22Rv1 (cell line): ENCODE data around the gene PHLDA2.

Experiments
- H3K27ac ChIP-seq: fragments of 450-650 bp; 2 replicates; pipeline ENCODE4 v1.5.1; 2017
- ZFX ChIP-seq: fragments of 450-650 bp; IDR thresholded peaks from 2 replicates; pipeline ENCODE4 v1.6.1; 2017; ENCODE audit warnings: antibody characterized with exemption, borderline replicate concordance
- TF ChIP-seq, protein P1 (sequence below): fragments of 450-650 bp; IDR thresholded peaks from 2 replicates; pipeline ENCODE4 v1.5.1; 2017; ENCODE audit warnings: mild to moderate bottlenecking

Gene PHLDA2, protein sequence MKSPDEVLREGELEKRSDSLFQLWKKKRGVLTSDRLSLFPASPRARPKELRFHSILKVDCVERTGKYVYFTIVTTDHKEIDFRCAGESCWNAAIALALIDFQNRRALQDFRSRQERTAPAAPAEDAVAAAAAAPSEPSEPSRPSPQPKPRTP

DNA sequence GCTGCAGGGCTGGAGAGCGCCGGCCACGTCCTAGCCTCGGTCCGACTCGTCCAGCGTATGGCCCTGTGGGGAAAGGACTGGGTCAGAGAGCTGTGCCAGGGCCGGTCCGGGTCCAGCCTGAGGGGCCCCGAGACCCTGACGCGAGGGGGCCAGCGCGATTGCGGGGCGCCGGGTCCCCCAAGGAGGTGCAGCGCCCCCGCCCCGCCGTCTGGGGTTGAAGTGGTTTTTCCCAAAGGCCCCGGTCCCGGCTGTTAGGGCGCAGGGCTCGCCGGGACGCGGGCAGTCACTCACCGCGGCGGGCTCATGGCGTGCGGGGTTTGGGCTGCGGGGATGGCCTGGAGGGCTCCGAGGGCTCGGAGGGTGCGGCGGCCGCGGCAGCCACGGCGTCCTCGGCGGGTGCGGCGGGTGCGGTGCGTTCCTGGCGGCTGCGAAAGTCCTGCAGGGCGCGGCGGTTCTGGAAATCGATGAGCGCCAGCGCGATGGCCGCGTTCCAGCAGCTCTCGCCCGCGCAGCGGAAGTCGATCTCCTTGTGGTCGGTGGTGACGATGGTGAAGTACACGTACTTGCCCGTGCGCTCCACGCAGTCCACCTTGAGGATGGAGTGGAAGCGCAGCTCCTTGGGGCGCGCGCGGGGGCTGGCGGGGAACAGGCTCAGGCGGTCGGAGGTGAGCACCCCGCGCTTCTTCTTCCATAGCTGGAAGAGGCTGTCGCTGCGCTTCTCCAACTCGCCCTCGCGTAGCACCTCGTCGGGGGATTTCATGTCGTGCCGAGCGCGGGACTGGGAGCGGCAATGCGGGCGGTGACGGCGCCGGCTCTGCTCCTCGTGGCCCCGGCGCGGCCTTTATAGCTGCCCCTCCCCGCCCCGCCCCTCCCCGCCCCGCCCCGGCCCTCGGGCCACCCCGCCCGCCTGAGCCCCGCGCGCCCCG, at the start of gene PHLDA2:
TSS of gene PHLDA2 (minus strand) at position 816 of the 926 bp plus-strand sequence. CDS start at position 760, 56 bp downstream.
- peak within 1 kb of the TSS; percentile 96 for H3K27ac ChIP-seq
- no peak for TF ChIP-seq ZFX
- TF ChIP-seq, protein P1, sequence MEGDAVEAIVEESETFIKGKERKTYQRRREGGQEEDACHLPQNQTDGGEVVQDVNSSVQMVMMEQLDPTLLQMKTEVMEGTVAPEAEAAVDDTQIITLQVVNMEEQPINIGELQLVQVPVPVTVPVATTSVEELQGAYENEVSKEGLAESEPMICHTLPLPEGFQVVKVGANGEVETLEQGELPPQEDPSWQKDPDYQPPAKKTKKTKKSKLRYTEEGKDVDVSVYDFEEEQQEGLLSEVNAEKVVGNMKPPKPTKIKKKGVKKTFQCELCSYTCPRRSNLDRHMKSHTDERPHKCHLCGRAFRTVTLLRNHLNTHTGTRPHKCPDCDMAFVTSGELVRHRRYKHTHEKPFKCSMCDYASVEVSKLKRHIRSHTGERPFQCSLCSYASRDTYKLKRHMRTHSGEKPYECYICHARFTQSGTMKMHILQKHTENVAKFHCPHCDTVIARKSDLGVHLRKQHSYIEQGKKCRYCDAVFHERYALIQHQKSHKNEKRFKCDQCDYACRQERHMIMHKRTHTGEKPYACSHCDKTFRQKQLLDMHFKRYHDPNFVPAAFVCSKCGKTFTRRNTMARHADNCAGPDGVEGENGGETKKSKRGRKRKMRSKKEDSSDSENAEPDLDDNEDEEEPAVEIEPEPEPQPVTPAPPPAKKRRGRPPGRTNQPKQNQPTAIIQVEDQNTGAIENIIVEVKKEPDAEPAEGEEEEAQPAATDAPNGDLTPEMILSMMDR = peak; percentile 16; the same call in 1 of the 2 replicates

DNA sequence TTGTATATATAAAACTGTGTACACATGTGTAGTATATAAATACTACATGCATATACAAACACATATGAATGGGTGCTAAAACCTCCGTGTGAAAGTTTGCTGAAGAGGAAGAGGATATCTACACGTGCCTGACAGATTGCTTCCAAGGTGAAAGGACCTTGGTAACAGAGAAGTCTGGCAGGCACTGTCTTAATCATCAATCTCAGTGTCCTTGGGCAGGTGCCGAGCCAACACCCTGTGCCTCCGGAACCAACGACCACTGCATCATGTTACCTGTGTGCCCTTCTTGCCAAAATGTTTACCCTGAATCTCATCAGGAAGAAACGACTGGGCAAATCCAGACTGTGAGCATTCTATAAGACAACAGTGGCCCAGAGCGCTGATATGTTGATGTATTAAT, 47.9 kb upstream of the PHLDA2 start:
- no peak overlapping the region for H3K27ac ChIP-seq
- no peak for TF ChIP-seq ZFX
- TF ChIP-seq, protein P1 = no peak

DNA sequence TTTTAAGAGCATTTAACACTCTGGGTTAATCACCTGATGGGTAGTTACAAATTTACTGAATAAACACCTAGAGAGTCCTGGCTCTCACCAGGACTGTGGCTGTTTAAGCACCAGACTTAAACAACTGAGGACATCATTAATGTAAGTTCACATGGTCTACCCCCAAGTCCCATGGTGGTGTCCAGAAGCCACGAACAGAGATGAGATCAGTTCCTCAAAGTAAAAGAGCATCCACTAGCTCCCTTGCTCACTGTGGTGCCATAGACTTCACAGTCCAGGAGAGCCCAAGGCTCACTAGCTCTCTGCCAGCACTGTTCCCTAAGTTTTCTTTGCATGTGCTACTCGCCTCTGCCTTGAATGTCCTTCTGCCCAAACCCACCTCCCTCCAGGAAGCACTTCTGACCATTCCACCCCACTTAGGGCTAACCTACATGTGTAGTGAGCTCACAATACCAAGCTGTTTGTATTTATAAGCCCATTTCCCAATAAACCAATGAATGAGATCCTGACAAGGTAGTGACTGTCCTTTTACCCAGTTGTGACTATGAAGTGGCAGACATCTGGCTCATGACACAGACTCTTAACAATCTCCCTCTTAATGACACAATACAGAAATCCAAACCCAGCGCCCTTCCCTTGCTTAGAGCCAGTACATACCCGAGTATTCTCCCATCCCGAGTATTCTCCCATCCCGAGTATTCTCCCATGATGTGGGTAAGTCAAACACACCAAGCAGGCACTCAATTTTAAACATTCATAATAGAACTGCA, 47.3 kb upstream of the PHLDA2 start:
- H3K27ac ChIP-seq = no peak overlapping the region
- TF ChIP-seq, protein P1 = no peak
- TF ChIP-seq ZFX = no peak

DNA sequence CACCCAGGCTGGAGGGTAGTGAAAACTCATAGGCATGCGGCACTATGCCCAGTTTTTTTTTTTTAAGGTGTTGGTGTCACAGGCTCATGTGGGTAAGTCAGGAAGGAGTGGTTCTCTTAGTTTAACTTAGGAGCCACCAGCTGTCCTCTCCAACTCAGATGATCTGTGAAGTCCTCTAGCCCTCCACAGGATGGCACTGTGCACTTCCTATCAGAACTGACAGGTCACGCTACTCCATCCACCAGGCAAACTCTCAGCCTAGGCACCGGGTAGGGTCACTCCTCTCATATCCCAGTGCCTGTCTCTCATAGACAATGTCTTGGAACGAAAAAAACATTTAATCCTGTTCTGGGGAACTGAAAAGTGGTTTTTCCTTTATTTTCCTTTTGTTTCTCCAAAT, 46.4 kb upstream of the PHLDA2 start:
- no peak overlapping the region for H3K27ac ChIP-seq
- no peak for TF ChIP-seq ZFX
- TF ChIP-seq, protein P1 = peak; percentile 41

DNA sequence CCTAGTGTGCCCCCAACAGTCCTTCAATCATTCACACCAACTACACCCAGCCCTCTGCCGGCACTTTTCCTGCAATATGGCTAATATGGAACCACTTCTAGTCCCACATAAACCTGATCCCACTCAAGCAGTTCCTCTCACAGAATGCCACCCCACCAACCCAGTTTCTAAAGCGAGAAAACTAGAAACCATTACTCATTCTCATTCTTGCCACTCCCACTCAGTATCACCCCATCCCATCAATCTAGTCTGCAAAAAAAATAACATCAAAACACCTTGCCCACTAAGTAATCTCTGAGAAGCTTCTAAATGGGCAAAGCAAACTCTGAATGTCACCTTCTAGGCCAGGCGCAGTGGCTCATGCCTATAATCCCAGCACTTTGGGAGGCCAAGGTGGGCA, 45.1 kb upstream of the PHLDA2 start:
- TF ChIP-seq ZFX = no peak
- TF ChIP-seq, protein P1 = no peak
- H3K27ac ChIP-seq = no peak overlapping the region

DNA sequence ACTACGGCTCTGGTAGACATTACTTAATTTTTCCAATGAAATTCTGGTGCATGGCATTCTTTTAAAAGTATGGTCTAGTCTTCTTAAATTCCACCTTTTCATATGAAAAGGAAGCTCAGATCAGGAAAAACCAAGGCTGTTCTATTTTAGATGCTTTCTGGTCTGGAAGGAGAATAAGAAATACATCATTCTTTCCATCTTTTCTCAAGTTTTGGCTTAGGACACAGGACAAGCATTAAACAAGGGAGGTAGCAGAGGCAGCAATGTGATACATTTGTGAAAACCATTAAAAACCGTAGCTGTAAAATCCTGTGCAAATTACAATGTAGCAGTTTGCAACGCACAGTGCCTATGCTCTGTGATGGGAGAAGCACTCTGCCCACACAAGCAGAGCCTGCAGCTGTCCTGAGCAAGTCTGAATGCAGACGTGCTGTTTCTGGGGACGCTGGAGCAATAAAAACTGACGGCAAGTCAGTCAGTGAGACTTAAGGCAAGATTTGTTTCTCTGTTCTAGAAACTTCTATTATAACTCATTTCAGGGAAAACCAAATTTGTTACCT, 39.2 kb upstream of the PHLDA2 start:
- no peak for TF ChIP-seq ZFX
- TF ChIP-seq, protein P1 = no peak

More for the DNA sequence above, 39.2 kb upstream of the PHLDA2 start:
- H3K27ac ChIP-seq = no peak overlapping the region
